Tibial nerve (tissue), 4 donors: ENCODE data around the gene SCAPER. TPM values are rescaled to one million over a fixed set of nuclear protein-coding genes. Genes with fewer than 3 reads are reported as not detected.

Experiments used
- DNase-seq, 2 donors: peaks; one replicate each; pipeline ENCODE4 v3.0.0-alpha.2; 2019; ENCODE audit warnings: low spot score in 2 of 2
- H3K27ac ChIP-seq, 4 donors: fragments of 200-600 bp; sonication (generic) in 3 of 4; one replicate each; pipeline ENCODE4 v1.5.1; 2017 to 2019; ENCODE audit warnings: mild to moderate bottlenecking in 1 of 4
- H3K27me3 ChIP-seq, 2 donors: fragments of 200-600 bp; sonication (generic) in 1 of 2; one replicate each; pipeline versions ENCODE4 v1.5.1 to v1.6.0; 2017 to 2019
- H3K36me3 ChIP-seq, 3 donors: fragments of 200-600 bp; sonication (generic); one replicate each; pipeline ENCODE4 v1.5.1; 2018 to 2019
- H3K4me1 ChIP-seq, 4 donors: fragments of 200-600 bp; sonication (generic) in 3 of 4; one replicate each; pipeline ENCODE4 v1.5.1; 2017 to 2019
- H3K4me3 ChIP-seq, 4 donors: fragments of 200-600 bp; sonication (generic) in 3 of 4; one replicate each; pipeline ENCODE4 v1.5.1; 2017 to 2019; ENCODE audit warnings: mild to moderate bottlenecking in 1 of 4, moderate library complexity in 1 of 4
- H3K9me3 ChIP-seq, 4 donors: fragments of 200-600 bp; sonication (generic) in 3 of 4; one replicate each; pipeline ENCODE4 v1.5.1; 2017 to 2019
- CTCF ChIP-seq, 5 experiments: fragments of 200-600 bp in 3 of 5; fragments of 450-650 bp in 2 of 5; sonication (generic) in 3 of 5; IDR thresholded peaks; one replicate each; pipeline ENCODE4 v1.5.1; 2016 to 2019; ENCODE audit warnings: antibody characterized with exemption in 5 of 5, mild to moderate bottlenecking in 3 of 5, moderate library complexity in 2 of 5
- EP300 ChIP-seq, 2 donors: sonication (generic); formaldehyde crosslinking; IDR thresholded peaks; one replicate each; pipeline ENCODE4 v1.6.1; 2017; ENCODE audit warnings: antibody characterized with exemption in 2 of 2, mild to moderate bottlenecking in 1 of 2
- POLR2A ChIP-seq, 2 donors: fragments of 450-650 bp; IDR thresholded peaks; one replicate each; pipeline ENCODE4 v1.6.1; 2017; ENCODE audit warnings: antibody characterized with exemption in 2 of 2, mild to moderate bottlenecking in 2 of 2, moderate library complexity in 2 of 2
- WGBS, 2 donors: methylation state at CpG; one replicate each; pipeline ENCODE4 v1.1.5; 2018; 5-methylcytosine and 5-hydroxymethylcytosine counted together
- total RNA-seq, 4 donors: library from RNA; depleted of rRNA; stranded (reverse); fragments of >200 nt; gene quantifications; one replicate each; pipeline ENCODE4 v1.1.0, GENCODE V29; 2016

SCAPER gene
- total RNA-seq, 4 donors from 2014 or later: 25.5 to 45.3 (median 37.3) TPM

- no peaks in the 10 kb centered on the region for H3K4me1 ChIP-seq
- H3K36me3 ChIP-seq: peaks cover 0 to 43% (median 0%) of the 10 kb centered on the region in 3 donors
- H3K27me3 ChIP-seq: no peaks in the 10 kb centered on the region
- DNase-seq: no peak
- no peak for TF ChIP-seq CTCF (IDR thresholded peaks at IDR 0.05)
- no peak for TF ChIP-seq POLR2A (IDR thresholded peaks at IDR 0.05)
- TF ChIP-seq EP300 (IDR thresholded peaks at IDR 0.05): no peak
- no peak overlapping the region for H3K4me3 ChIP-seq
- no peaks in the 10 kb centered on the region for H3K9me3 ChIP-seq
- no peak overlapping the region for H3K27ac ChIP-seq
Observed at GRCh38 chr15:76377751-76378150, 527.4 kb downstream of the SCAPER start.

- H3K4me1 ChIP-seq: no peaks in the 10 kb centered on the region
- peaks cover 0 to 48% (median 0%) of the 10 kb centered on the region in 3 donors for H3K36me3 ChIP-seq
- no peak for TF ChIP-seq CTCF (IDR thresholded peaks at IDR 0.05)
- no peak for TF ChIP-seq EP300 (IDR thresholded peaks at IDR 0.05)
- TF ChIP-seq POLR2A (IDR thresholded peaks at IDR 0.05): no peak
- no peak overlapping the region for H3K27ac ChIP-seq
- H3K4me3 ChIP-seq: no peak overlapping the region
- H3K9me3 ChIP-seq: no peaks in the 10 kb centered on the region
- no peak for DNase-seq
- 67 to 70% methylated on average over 2 of the region's 2 CpGs for WGBS, 2 donors
- no peaks in the 10 kb centered on the region for H3K27me3 ChIP-seq
Observed at GRCh38 chr15:76377217-76377616, 527.9 kb downstream of the SCAPER start.

- DNase-seq: no peak
- H3K27me3 ChIP-seq: no peaks in the 10 kb centered on the region
- peaks cover 0 to 51% (median 0%) of the 10 kb centered on the region in 3 donors for H3K36me3 ChIP-seq
- H3K4me3 ChIP-seq: no peak overlapping the region
- H3K4me1 ChIP-seq: no peaks in the 10 kb centered on the region
- TF ChIP-seq EP300 (IDR thresholded peaks at IDR 0.05) (no peak), POLR2A (IDR thresholded peaks at IDR 0.05) (no peak), CTCF (IDR thresholded peaks at IDR 0.05) (no peak)
- H3K27ac ChIP-seq: no peak overlapping the region
- 69 to 76% methylated on average over 8 of the region's 8 CpGs for WGBS, 2 donors
- no peaks in the 10 kb centered on the region for H3K9me3 ChIP-seq
Observed at GRCh38 chr15:76376816-76377215, 528.3 kb downstream of the SCAPER start.

GRCh38 chr15:76376029-76376428 is 529.1 kb downstream of the SCAPER start:
- 76 to 77% methylated on average over 3 of the region's 3 CpGs for WGBS, 2 donors
- DNase-seq: no peak
- H3K4me1 ChIP-seq: no peaks in the 10 kb centered on the region
- H3K4me3 ChIP-seq: no peak overlapping the region
- peaks cover 0 to 45% (median 0%) of the 10 kb centered on the region in 3 donors for H3K36me3 ChIP-seq
- H3K27ac ChIP-seq: no peak overlapping the region
- no peaks in the 10 kb centered on the region for H3K9me3 ChIP-seq
- H3K27me3 ChIP-seq: no peaks in the 10 kb centered on the region
- TF ChIP-seq CTCF (IDR thresholded peaks at IDR 0.05): no peak
- TF ChIP-seq POLR2A (IDR thresholded peaks at IDR 0.05): no peak
- no peak for TF ChIP-seq EP300 (IDR thresholded peaks at IDR 0.05)

GRCh38 chr15:76368122-76368621 is 537.0 kb downstream of the SCAPER start:
- H3K27ac ChIP-seq: peak overlapping the region in 1 of 4 donors; percentile 3
- 27 to 32% methylated on average over 11 of the region's 11 CpGs for WGBS, 2 donors
- peaks cover 0 to 15% (median 0%) of the 10 kb centered on the region in 3 donors for H3K36me3 ChIP-seq
- H3K4me3 ChIP-seq: peak overlapping the region in 1 of 4 donors; percentile 9
- H3K9me3 ChIP-seq: no peaks in the 10 kb centered on the region
- H3K4me1 ChIP-seq: peaks cover 0 to 17% (median 4%) of the 10 kb centered on the region in 4 donors
- no peak for DNase-seq
- H3K27me3 ChIP-seq: no peaks in the 10 kb centered on the region
- no peak for TF ChIP-seq POLR2A (IDR thresholded peaks at IDR 0.05)
- no peak for TF ChIP-seq CTCF (IDR thresholded peaks at IDR 0.05)
- no peak for TF ChIP-seq EP300 (IDR thresholded peaks at IDR 0.05)
